ENCODE results near the gene CDKAL1. TPM values are rescaled to one million over a fixed set of nuclear protein-coding genes. Genes with fewer than 3 reads are reported as not detected.

CDKAL1 gene
- total and polyA plus RNA-seq, 2 of the 13 experiments (the other 11 are each of a cell fraction or from before 2014, with no cell fraction given) = 9.5 to 27.7 TPM

DNA sequence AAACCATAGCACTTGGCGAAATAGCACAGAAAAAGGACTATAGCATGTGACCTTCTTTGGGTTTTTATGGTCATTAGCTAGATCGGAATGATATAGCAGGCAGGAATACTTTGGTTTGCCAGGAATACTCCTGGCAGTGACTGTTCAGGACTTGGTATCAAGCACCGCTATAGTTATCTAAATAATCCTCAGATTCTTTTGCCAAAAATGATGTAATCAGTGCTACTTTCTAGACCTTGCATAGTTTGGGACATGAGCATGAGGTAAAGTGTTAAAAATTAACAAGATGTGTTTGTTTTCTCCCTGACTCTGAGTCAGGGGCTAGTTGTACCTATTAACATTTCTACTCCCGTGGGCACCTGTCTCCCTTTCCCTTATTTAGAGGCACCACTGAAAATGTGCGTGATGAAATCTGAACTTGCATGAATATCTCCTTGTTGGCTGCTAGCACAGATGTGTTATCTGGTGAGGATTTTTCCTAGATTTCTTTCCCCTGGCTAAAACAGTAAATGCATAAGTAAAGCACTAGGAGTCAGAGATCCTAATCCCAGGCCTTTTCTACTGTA is 511.0 kb downstream of the CDKAL1 start (continued):
- TF ChIP-seq MTERF4 (CRISPR knock-in tag; IDR thresholded peaks at IDR 0.05) (no peak), ZNF672 (CRISPR knock-in tag; IDR thresholded peaks at IDR 0.05) (no peak), ATAD3A (CRISPR knock-in tag; IDR thresholded peaks at IDR 0.05) (no peak), MAFG (CRISPR knock-in tag; IDR thresholded peaks at IDR 0.05) (no peak), NFYC (CRISPR knock-in tag; IDR thresholded peaks at IDR 0.05) (no peak), KAT7 (CRISPR knock-in tag; IDR thresholded peaks at IDR 0.05; ENCODE audit: borderline replicate concordance) (no peak), KAT2B (IDR thresholded peaks at IDR 0.05; ENCODE audit: borderline replicate concordance, low read depth, low read length) (no peak), SIX1 (CRISPR knock-in tag; IDR thresholded peaks at IDR 0.05; ENCODE audit: borderline replicate concordance) (no peak), ARNT (IDR thresholded peaks at IDR 0.05) (no peak), PRPF4 (IDR thresholded peaks at IDR 0.05; ENCODE audit: low read depth, low read length, poor library complexity, severe bottlenecking) (no peak), KLF11 (CRISPR knock-in tag; IDR thresholded peaks at IDR 0.05) (no peak), JUND (CRISPR knock-in tag; IDR thresholded peaks at IDR 0.05) (no peak), HNRNPH1 (optimal IDR thresholded peaks at IDR 0.05; ENCODE audit: low read depth, low read length) (no peak), HNRNPLL (IDR thresholded peaks at IDR 0.05; ENCODE audit: low read depth, low read length, poor library complexity, severe bottlenecking) (no peak), ZNF335 (CRISPR knock-in tag; IDR thresholded peaks at IDR 0.05) (no peak), FOXK2 (IDR thresholded peaks at IDR 0.05) (no peak), BRF2 (CRISPR knock-in tag; IDR thresholded peaks at IDR 0.05) (no peak), PHF21A (CRISPR knock-in tag; IDR thresholded peaks at IDR 0.05) (no peak), MBNL3 (CRISPR knock-in tag; conservative IDR thresholded peaks at IDR 0.05) (no peak)
- TF ChIP-seq, protein P1, sequence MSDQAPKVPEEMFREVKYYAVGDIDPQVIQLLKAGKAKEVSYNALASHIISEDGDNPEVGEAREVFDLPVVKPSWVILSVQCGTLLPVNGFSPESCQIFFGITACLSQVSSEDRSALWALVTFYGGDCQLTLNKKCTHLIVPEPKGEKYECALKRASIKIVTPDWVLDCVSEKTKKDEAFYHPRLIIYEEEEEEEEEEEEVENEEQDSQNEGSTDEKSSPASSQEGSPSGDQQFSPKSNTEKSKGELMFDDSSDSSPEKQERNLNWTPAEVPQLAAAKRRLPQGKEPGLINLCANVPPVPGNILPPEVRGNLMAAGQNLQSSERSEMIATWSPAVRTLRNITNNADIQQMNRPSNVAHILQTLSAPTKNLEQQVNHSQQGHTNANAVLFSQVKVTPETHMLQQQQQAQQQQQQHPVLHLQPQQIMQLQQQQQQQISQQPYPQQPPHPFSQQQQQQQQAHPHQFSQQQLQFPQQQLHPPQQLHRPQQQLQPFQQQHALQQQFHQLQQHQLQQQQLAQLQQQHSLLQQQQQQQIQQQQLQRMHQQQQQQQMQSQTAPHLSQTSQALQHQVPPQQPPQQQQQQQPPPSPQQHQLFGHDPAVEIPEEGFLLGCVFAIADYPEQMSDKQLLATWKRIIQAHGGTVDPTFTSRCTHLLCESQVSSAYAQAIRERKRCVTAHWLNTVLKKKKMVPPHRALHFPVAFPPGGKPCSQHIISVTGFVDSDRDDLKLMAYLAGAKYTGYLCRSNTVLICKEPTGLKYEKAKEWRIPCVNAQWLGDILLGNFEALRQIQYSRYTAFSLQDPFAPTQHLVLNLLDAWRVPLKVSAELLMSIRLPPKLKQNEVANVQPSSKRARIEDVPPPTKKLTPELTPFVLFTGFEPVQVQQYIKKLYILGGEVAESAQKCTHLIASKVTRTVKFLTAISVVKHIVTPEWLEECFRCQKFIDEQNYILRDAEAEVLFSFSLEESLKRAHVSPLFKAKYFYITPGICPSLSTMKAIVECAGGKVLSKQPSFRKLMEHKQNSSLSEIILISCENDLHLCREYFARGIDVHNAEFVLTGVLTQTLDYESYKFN (CRISPR knock-in tag; conservative IDR thresholded peaks at IDR 0.05) = peak; percentile 56
- TF ChIP-seq, protein P2, sequence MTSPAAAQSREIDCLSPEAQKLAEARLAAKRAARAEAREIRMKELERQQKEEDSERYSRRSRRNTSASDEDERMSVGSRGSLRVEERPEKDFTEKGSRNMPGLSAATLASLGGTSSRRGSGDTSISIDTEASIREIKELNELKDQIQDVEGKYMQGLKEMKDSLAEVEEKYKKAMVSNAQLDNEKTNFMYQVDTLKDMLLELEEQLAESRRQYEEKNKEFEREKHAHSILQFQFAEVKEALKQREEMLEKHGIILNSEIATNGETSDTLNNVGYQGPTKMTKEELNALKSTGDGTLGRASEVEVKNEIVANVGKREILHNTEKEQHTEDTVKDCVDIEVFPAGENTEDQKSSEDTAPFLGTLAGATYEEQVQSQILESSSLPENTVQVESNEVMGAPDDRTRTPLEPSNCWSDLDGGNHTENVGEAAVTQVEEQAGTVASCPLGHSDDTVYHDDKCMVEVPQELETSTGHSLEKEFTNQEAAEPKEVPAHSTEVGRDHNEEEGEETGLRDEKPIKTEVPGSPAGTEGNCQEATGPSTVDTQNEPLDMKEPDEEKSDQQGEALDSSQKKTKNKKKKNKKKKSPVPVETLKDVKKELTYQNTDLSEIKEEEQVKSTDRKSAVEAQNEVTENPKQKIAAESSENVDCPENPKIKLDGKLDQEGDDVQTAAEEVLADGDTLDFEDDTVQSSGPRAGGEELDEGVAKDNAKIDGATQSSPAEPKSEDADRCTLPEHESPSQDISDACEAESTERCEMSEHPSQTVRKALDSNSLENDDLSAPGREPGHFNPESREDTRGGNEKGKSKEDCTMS (CRISPR knock-in tag; conservative IDR thresholded peaks at IDR 0.05) = no peak
